Hepatocyte (in vitro differentiated cells): ENCODE measurements around the gene PLPP1. TPM values are rescaled to one million over a fixed set of nuclear protein-coding genes. Genes with fewer than 3 reads are reported as not detected.

Source experiments
- DNase-seq: peaks from one replicate; pipeline ENCODE4 v3.0.0-alpha.2; 2016; ENCODE audit warnings: low spot score
- H2AFZ ChIP-seq: fragments of 200-600 bp; sonication (generic); 2 replicates; pipeline ENCODE4 v1.6.0; 2016; ENCODE audit warnings: antibody characterized with exemption, mild to moderate bottlenecking
- H3K27ac ChIP-seq: fragments of 200-600 bp; sonication (generic); 2 replicates; pipeline ENCODE4 v1.5.1; 2016; ENCODE audit warnings: mild to moderate bottlenecking
- H3K27me3 ChIP-seq: fragments of 200-600 bp; sonication (generic); 2 replicates; pipeline ENCODE4 v1.6.1; 2016
- H3K36me3 ChIP-seq: fragments of 200-600 bp; sonication (generic); replicated peaks from 2 replicates; pipeline ENCODE4 v1.5.1; 2016; ENCODE audit warnings: low read depth; ENCODE audit not compliant: insufficient read depth
- H3K4me1 ChIP-seq: fragments of 200-600 bp; sonication (generic); 2 replicates; pipeline ENCODE4 v1.5.1; 2016; ENCODE audit warnings: mild to moderate bottlenecking, moderate library complexity; ENCODE audit not compliant: insufficient read depth
- H3K4me2 ChIP-seq: fragments of 200-600 bp; sonication (generic); 2 replicates; pipeline ENCODE4 v1.6.0; 2016
- H3K4me3 ChIP-seq: fragments of 200-600 bp; sonication (generic); 2 replicates; pipeline ENCODE4 v1.5.1; 2016; ENCODE audit warnings: mild to moderate bottlenecking
- H3K79me2 ChIP-seq: fragments of 200-600 bp; sonication (generic); 2 replicates; pipeline ENCODE4 v1.6.0; 2017; ENCODE audit warnings: mild to moderate bottlenecking
- H3K9me2 ChIP-seq: fragments of 200-600 bp; sonication (generic); replicated peaks from 2 replicates; pipeline ENCODE4 v1.6.0; 2017; ENCODE audit warnings: mild to moderate bottlenecking; ENCODE audit not compliant: insufficient read depth
- H3K9me3 ChIP-seq: fragments of 200-600 bp; sonication (generic); 2 replicates; pipeline ENCODE4 v1.5.1; 2016; ENCODE audit warnings: low read depth, mild to moderate bottlenecking
- H4K20me1 ChIP-seq: fragments of 200-600 bp; sonication (generic); 2 replicates; pipeline ENCODE4 v1.6.0; 2016; ENCODE audit warnings: mild to moderate bottlenecking; ENCODE audit not compliant: insufficient read depth, poor library complexity, severe bottlenecking
- EZH2 ChIP-seq: fragments of 200-600 bp; sonication (generic); IDR thresholded peaks from 2 replicates; pipeline ENCODE4 v1.6.1; 2016; ENCODE audit warnings: antibody characterized with exemption, mild to moderate bottlenecking, borderline replicate concordance
- EZH2phosphoT487 ChIP-seq: fragments of 200-600 bp; sonication (generic); IDR thresholded peaks from one replicate; pipeline ENCODE4 v1.6.1; 2018; ENCODE audit warnings: antibody characterized with exemption, mild to moderate bottlenecking, low read depth, moderate library complexity; ENCODE audit not compliant: unreplicated experiment, severe bottlenecking
- WGBS: methylation state at CpG from one replicate; pipeline ENCODE4 v1.1.6; 2016; ENCODE audit warnings: low lambda C conversion rate; ENCODE audit errors: missing lambda C conversion rate; 5-methylcytosine and 5-hydroxymethylcytosine counted together
- polyA plus RNA-seq: library from polyadenylated mRNA; unstranded; fragments of >200 nt; fragmentation: Nextera tagmentation; extraction: Ambion mirVana; gene quantifications from 2 replicates; pipeline ENCODE4 v1.2.1, GENCODE V29; 2016
- total RNA-seq: library from RNA; depleted of rRNA; stranded (reverse); fragments of >200 nt; gene quantifications from 2 replicates; pipeline ENCODE4 v1.2.3, GENCODE V29; 2014
- TF ChIP-seq, protein P1 (sequence below): fragments of 200-600 bp; sonication (generic); IDR thresholded peaks from 2 replicates; pipeline ENCODE4 v1.5.1; 2016; ENCODE audit warnings: antibody characterized with exemption, mild to moderate bottlenecking; ENCODE audit not compliant: poor library complexity

PLPP1 gene
- total and polyA plus RNA-seq, 2 experiments from 2014 or later, result 80.1 to 84.9 TPM

DNA sequence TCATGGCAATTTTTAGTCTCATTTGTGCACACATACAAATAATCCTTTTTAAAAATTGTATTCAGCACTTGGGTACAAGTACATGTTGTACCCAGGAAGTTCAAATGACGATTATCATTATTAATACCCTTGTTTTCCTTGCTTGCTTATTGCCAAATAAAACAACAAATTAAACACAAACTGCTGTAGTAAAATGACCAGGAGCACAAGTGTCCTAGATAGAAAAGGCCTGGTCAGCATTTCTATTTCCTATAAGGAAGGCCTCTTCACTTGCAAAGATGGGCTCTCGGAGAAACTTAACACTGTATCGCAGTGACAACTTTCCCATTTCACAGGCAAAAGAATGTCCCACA, 34.7 kb upstream of the PLPP1 start:
- Histone ChIP-seq H3K9me3 (no peaks in the 10 kb centered on the region), H3K4me1 (peaks cover 22% of the 10 kb centered on the region), H3K4me2 (no peak overlapping the region), H3K27me3 (no peaks in the 10 kb centered on the region), H3K27ac (no peak overlapping the region), H2AFZ (no peak overlapping the region), H3K36me3 (no peaks in the 10 kb centered on the region), H3K4me3 (no peak overlapping the region), H3K9me2 (no peaks in the 10 kb centered on the region), H4K20me1 (no peaks in the 10 kb centered on the region), H3K79me2 (no peaks in the 10 kb centered on the region)
- no peak for DNase-seq
- 91% methylated on average over 3 of the region's 3 CpGs for WGBS
- TF ChIP-seq, protein P1, sequence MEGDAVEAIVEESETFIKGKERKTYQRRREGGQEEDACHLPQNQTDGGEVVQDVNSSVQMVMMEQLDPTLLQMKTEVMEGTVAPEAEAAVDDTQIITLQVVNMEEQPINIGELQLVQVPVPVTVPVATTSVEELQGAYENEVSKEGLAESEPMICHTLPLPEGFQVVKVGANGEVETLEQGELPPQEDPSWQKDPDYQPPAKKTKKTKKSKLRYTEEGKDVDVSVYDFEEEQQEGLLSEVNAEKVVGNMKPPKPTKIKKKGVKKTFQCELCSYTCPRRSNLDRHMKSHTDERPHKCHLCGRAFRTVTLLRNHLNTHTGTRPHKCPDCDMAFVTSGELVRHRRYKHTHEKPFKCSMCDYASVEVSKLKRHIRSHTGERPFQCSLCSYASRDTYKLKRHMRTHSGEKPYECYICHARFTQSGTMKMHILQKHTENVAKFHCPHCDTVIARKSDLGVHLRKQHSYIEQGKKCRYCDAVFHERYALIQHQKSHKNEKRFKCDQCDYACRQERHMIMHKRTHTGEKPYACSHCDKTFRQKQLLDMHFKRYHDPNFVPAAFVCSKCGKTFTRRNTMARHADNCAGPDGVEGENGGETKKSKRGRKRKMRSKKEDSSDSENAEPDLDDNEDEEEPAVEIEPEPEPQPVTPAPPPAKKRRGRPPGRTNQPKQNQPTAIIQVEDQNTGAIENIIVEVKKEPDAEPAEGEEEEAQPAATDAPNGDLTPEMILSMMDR, result no peak

DNA sequence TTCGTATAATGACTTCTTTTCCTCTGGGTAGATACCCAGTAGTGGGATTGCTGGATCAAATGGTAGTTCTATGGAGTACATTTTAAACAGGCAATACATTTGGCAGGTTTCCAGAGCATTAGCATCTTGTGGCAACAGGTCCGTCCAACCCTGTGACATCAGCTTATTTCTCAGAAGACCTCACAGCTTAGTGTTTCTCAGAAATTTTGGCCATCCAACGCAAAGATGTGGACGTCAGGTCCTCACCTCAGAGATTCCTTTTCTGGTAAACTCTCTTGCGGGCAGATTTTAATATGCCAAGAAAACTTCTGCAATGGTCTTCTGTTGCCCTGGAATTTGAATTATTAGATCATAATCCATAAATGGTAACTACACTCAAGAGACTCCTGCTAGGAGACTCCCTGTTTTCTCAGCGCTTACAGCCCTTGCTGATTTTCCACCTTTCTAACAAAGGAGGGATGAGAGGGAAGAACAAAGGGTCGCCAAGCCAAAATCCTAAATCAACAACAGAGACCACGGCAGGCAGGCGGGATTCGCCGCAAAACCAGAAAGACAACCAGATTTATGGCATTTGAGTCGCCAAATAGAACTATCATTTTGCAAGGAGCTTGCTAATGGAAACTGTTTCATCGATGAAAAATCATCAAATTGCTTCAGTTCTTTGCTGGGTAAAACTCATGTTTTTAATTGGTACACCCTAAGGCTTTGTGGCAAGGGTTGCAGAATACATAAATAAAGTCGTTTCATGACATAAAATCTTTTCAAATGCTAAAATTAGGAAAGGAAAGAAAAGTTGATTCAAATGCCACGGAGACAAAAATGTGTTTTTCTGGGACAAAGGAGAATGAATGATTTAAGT, 34.1 kb upstream of the PLPP1 start:
- DNase-seq, result no peak
- Histone ChIP-seq H3K27ac (no peak overlapping the region), H3K27me3 (no peaks in the 10 kb centered on the region), H3K79me2 (no peaks in the 10 kb centered on the region), H3K9me3 (no peaks in the 10 kb centered on the region), H3K4me3 (no peak overlapping the region), H3K36me3 (no peaks in the 10 kb centered on the region), H3K4me1 (peaks cover 22% of the 10 kb centered on the region), H2AFZ (no peak overlapping the region), H4K20me1 (no peaks in the 10 kb centered on the region), H3K9me2 (no peaks in the 10 kb centered on the region), H3K4me2 (no peak overlapping the region)
- TF ChIP-seq EZH2 (no peak), EZH2phosphoT487 (no peak)
- TF ChIP-seq, protein P1, result no peak
- WGBS, result 70% methylated on average over 15 of the region's 15 CpGs

DNA sequence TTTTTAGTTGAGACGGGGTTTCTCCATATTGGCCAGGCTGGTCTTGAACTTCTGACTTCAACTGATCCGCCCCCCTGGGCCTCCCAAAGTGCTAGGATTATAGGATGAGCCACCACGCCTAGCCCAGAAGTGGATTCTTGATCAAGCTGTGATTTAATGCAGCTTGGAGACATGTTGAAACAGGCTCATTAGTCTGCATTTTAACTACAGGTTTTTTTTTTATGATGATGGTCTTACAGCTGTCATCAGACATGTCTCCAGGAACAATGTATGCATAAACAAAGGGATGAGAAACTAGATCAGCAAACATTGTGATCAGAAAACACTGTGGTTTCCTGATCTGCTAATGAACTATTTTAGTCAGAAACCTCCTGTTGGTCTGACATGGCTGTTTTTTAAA, 30.0 kb upstream of the PLPP1 start:
- Histone ChIP-seq H3K9me3 (no peaks in the 10 kb centered on the region), H4K20me1 (no peaks in the 10 kb centered on the region), H3K27ac (no peak overlapping the region), H3K4me2 (no peak overlapping the region), H3K4me3 (no peak overlapping the region), H3K4me1 (peaks cover 2% of the 10 kb centered on the region), H3K36me3 (no peaks in the 10 kb centered on the region), H3K79me2 (no peaks in the 10 kb centered on the region), H2AFZ (no peak overlapping the region), H3K9me2 (no peaks in the 10 kb centered on the region), H3K27me3 (no peaks in the 10 kb centered on the region)
- no peak for DNase-seq
- no peak for TF ChIP-seq EZH2phosphoT487
- TF ChIP-seq, protein P1, result no peak
- no peak for TF ChIP-seq EZH2
- WGBS, result 74% methylated on average over 3 of the region's 3 CpGs
